Parathyroid adenoma (tissue), 2 donors: ENCODE results near the gene SH2D3A.
"Not testable (repeated sequence)": the region's sequence is repeated elsewhere in the genome, so short reads cannot be mapped to it uniquely, and the experiment has no call there.

ENCODE experiments used
- H2AFZ ChIP-seq: fragments of 300-600 bp; sonication (generic); one replicate; pipeline ENCODE4 v1.7.0; 2017; ENCODE audit warnings: antibody characterized with exemption, mild to moderate bottlenecking
- H3K27ac ChIP-seq: fragments of 300-600 bp; sonication (generic); one replicate; pipeline ENCODE4 v1.7.0; 2017
- H3K27me3 ChIP-seq: fragments of 300-600 bp; sonication (generic); one replicate; pipeline ENCODE4 v1.7.0; 2017; ENCODE audit warnings: low read length; ENCODE audit not compliant: control insufficient read depth, insufficient read depth
- H3K36me3 ChIP-seq: fragments of 300-600 bp; sonication (generic); one replicate; pipeline ENCODE4 v1.7.0; 2017; ENCODE audit warnings: low read length; ENCODE audit not compliant: control insufficient read depth, insufficient read depth
- H3K4me1 ChIP-seq: fragments of 300-600 bp; sonication (generic); one replicate; pipeline ENCODE4 v1.7.0; 2017; ENCODE audit warnings: control low read depth
- H3K4me2 ChIP-seq: fragments of 300-600 bp; sonication (generic); one replicate; pipeline ENCODE4 v1.7.0; 2017; ENCODE audit warnings: low read length
- H3K4me3 ChIP-seq: fragments of 300-600 bp; sonication (generic); one replicate; pipeline ENCODE4 v1.7.0; 2017; ENCODE audit warnings: low read depth, low read length
- H3K79me2 ChIP-seq: fragments of 300-600 bp; sonication (generic); one replicate; pipeline ENCODE4 v1.7.0; 2017; ENCODE audit warnings: control low read depth
- H3K9ac ChIP-seq: fragments of 300-600 bp; sonication (generic); one replicate; pipeline ENCODE4 v1.7.0; 2017; ENCODE audit warnings: mild to moderate bottlenecking
- H3K9me3 ChIP-seq: fragments of 300-600 bp; sonication (generic); one replicate; pipeline ENCODE4 v1.7.0; 2017; ENCODE audit warnings: low read length; ENCODE audit not compliant: control insufficient read depth
- TF ChIP-seq, protein P1 (sequence below): fragments of 300-600 bp; sonication (generic); IDR thresholded peaks from one replicate; pipeline ENCODE4 v1.7.0; 2017; ENCODE audit warnings: antibody characterized with exemption, mild to moderate bottlenecking
- donor health status: primary hyperparathyroidism.

Gene SH2D3A

GRCh38 chr19:6803036-6803404 is 35.8 kb upstream of the SH2D3A start:
- Histone ChIP-seq H3K36me3 (no peaks in the 10 kb centered on the region), H3K9me3 (no peaks in the 10 kb centered on the region), H3K27ac (no peak overlapping the region), H3K9ac (no peak overlapping the region), H3K4me3 (no peak overlapping the region), H3K79me2 (no peaks in the 10 kb centered on the region), H2AFZ (no peak overlapping the region), H3K4me2 (no peak overlapping the region), H3K27me3 (no peaks in the 10 kb centered on the region), H3K4me1 (no peaks in the 10 kb centered on the region)
- TF ChIP-seq, protein P1, sequence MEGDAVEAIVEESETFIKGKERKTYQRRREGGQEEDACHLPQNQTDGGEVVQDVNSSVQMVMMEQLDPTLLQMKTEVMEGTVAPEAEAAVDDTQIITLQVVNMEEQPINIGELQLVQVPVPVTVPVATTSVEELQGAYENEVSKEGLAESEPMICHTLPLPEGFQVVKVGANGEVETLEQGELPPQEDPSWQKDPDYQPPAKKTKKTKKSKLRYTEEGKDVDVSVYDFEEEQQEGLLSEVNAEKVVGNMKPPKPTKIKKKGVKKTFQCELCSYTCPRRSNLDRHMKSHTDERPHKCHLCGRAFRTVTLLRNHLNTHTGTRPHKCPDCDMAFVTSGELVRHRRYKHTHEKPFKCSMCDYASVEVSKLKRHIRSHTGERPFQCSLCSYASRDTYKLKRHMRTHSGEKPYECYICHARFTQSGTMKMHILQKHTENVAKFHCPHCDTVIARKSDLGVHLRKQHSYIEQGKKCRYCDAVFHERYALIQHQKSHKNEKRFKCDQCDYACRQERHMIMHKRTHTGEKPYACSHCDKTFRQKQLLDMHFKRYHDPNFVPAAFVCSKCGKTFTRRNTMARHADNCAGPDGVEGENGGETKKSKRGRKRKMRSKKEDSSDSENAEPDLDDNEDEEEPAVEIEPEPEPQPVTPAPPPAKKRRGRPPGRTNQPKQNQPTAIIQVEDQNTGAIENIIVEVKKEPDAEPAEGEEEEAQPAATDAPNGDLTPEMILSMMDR: no peak

GRCh38 chr19:6802336-6803035 is 35.3 kb upstream of the SH2D3A start:
- no peaks in the 10 kb centered on the region for H3K9me3 ChIP-seq
- no peak overlapping the region for H3K4me2 ChIP-seq
- H3K9ac ChIP-seq: no peak overlapping the region
- H3K79me2 ChIP-seq: no peaks in the 10 kb centered on the region
- no peaks in the 10 kb centered on the region for H3K36me3 ChIP-seq
- H2AFZ ChIP-seq: no peak overlapping the region
- no peaks in the 10 kb centered on the region for H3K4me1 ChIP-seq
- TF ChIP-seq, protein P1: no peak
- no peak overlapping the region for H3K27ac ChIP-seq
- H3K4me3 ChIP-seq: no peak overlapping the region
- no peaks in the 10 kb centered on the region for H3K27me3 ChIP-seq

DNA sequence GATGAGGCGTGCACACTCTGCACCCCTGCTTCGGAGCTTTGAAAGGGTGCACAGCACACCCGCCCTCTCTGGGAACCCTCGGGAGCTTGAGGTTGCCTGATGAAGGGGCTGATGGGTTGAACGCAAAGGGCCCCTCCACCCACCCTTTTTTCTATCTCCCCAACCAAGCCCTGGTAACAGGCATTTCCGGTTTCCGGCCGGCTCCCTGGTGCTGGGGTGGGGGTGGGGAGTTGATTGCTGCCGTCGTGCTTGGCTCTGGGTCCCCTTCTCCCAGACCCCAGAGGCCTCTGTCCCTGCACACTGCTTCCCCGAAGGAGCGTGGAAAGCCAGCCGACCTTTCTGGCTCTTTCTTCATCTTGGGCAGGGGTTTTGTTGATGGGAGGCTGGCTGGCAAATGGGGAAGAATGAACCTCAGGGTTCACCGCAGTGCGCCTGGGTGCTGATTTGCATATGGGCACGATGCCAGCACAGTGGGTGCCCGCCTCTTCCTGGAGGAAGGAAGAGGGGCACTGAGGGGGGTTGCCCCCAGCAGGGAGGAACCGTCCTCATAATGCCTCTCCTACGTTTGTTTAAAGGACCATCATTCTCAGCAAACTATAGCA is 34.4 kb upstream of the SH2D3A start:
- Histone ChIP-seq H3K9ac (no peak overlapping the region), H3K4me3 (peak overlapping the region; percentile 46), H3K27ac (no peak overlapping the region), H3K4me1 (no peaks in the 10 kb centered on the region), H3K79me2 (no peaks in the 10 kb centered on the region), H3K4me2 (peak overlapping the region; percentile 72), H3K27me3 (no peaks in the 10 kb centered on the region), H2AFZ (peak overlapping the region; percentile 85), H3K9me3 (no peaks in the 10 kb centered on the region), H3K36me3 (no peaks in the 10 kb centered on the region)
- TF ChIP-seq, protein P1: no peak

DNA sequence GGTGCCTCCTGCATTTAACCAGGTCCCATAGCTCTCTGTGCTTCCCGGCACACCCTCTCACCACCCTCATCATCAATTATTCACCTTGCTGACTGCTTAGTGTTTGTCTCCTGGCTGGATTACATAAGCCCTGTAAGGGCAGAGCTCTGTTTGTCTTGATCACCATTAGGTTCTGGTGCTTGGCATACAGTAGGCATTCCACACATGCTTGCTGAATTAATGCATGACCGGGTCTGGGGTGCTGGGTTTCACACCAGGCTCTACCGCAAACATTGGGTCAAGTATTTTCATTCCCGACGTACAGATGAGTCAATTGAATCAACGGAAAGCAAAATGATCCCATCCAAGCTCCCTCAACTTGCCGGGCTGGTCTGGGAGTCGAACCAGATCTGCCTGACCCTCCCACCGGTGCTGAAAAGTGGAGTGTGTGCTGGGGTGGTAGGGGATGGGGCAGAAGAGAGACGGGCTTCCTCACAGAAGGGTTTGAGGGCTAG is 33.8 kb upstream of the SH2D3A start:
- H3K4me1 ChIP-seq: no peaks in the 10 kb centered on the region
- H3K9me3 ChIP-seq: no peaks in the 10 kb centered on the region
- H3K4me3 ChIP-seq: peak overlapping the region; percentile 46
- peak overlapping the region; percentile 72 for H3K4me2 ChIP-seq
- H3K79me2 ChIP-seq: no peaks in the 10 kb centered on the region
- H3K27ac ChIP-seq: no peak overlapping the region
- TF ChIP-seq, protein P1: no peak
- peak overlapping the region; percentile 85 for H2AFZ ChIP-seq
- no peak overlapping the region for H3K9ac ChIP-seq
- no peaks in the 10 kb centered on the region for H3K36me3 ChIP-seq
- H3K27me3 ChIP-seq: no peaks in the 10 kb centered on the region

GRCh38 chr19:6800160-6800790 is 33.0 kb upstream of the SH2D3A start:
- H3K9ac ChIP-seq, H3K4me2 ChIP-seq, H3K27ac ChIP-seq, H2AFZ ChIP-seq, H3K4me3 ChIP-seq, H3K36me3 ChIP-seq, H3K9me3 ChIP-seq, H3K79me2 ChIP-seq, H3K4me1 ChIP-seq, H3K27me3 ChIP-seq: not testable (repeated sequence)
